AG09319 (cell line): ENCODE measurements around the gene TAS2R30.

Experiments
- DNase-seq: peaks from one replicate; pipeline ENCODE4 v3.0.0-alpha.2; 2010; ENCODE audit warnings: low read depth; ENCODE audit errors: extremely low read depth
- CTCF ChIP-seq: IDR thresholded peaks from 2 replicates; pipeline ENCODE4 v1.5.1; 2011; ENCODE audit warnings: low read depth, mild to moderate bottlenecking, inconsistent platforms, low read length, moderate library complexity

The TAS2R30 gene

DNA sequence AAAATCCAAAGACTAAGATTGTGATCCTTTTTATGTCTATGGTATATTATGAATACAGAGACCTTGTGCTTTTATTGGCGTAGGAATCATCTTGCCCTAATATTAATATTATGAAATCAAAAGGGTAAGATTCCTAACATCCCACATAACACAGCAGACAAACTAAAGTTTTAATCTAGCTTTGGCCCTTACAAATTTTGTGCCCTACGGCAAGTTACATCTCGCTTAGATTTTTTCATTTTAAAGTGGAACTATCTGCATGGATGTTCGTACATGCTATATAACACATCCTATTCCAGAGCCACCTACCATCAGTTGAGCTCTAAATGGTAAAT lies 36.3 kb upstream of the TAS2R30 start:
- no peak for DNase-seq
- TF ChIP-seq CTCF, result no peak

GRCh38 chr12:11166300-11166699 lies 31.9 kb upstream of the TAS2R30 start:
- TF ChIP-seq CTCF, result no peak
- no peak for DNase-seq

GRCh38 chr12:11164384-11164783 lies 29.9 kb upstream of the TAS2R30 start:
- TF ChIP-seq CTCF, result no peak
- no peak for DNase-seq

DNA sequence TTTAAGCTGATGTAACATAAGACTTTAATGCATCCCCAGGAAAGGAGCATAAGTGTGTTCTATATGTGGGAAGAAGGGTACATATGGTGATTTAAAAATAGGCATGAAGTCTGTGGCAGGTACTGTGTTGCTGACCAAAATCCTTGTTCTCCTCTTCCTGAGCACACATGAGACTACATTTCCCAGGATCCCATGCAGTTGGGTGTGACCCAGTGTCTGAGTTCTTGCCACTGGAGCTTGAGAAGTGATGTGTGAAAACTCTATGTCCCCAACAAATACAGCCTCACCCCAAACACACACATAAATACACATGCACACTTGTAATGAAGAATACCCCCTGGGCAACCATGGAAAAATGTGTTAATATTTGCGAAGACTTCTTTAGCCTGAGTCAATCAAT lies 28.1 kb upstream of the TAS2R30 start:
- TF ChIP-seq CTCF, result no peak
- no peak for DNase-seq

DNA sequence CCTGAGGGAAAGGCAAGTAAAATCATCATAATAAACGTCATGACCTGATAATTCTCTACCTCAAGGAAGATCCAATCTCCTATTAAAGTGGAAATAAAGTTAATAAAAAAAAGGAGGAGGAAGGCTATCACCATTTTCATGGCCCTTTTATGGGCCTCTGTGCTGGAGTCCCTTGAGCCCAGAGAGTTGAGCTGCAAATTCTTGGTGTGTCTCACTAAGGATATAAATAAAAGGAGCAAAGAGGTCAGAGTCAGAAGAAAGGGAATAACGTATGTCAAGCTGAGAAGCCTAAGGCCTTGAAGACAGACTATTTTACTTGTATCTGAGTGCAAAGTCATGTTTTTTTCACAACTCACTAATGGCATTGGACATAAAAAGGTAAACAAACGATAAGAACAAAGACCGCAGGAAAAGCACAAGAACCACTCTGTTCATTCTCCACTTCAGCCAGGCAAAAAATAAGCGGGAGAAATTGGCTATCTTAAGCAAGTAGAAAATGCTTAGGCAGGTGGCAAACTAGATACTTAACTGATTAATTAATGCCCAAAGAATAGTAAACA lies 24.5 kb upstream of the TAS2R30 start:
- TF ChIP-seq CTCF, result no peak
- DNase-seq, result no peak

GRCh38 chr12:11154400-11154925 lies 20.0 kb upstream of the TAS2R30 start:
- no peak for TF ChIP-seq CTCF

GRCh38 chr12:11152725-11153124 lies 18.3 kb upstream of the TAS2R30 start:
- TF ChIP-seq CTCF, result no peak
- no peak for DNase-seq

More at GRCh38 chr12:11154400-11154925, 20.0 kb upstream of the TAS2R30 start:
- no peak for DNase-seq
